Measurements from ENCODE around the gene FRMD3.

GRCh38 chr9:83287021-83287420 is 251.2 kb downstream of the FRMD3 start:
- TF ChIP-seq CTCF (IDR thresholded peaks at IDR 0.05): no peak
- no peak for TF ChIP-seq POLR2A (IDR thresholded peaks at IDR 0.05)
